COLO829 (cell line): ENCODE results near the gene NCCRP1.

Experiments used
- DNase-seq: peaks from one replicate; pipeline ENCODE4 v3.0.0; 2012; ENCODE audit warnings: low spot score

The NCCRP1 gene

GRCh38 chr19:39180749-39181148, 16.0 kb upstream of the NCCRP1 start:
- no peak for DNase-seq

- DNase-seq: no peak
Observed at GRCh38 chr19:39181500-39182173, 15.1 kb upstream of the NCCRP1 start.

GRCh38 chr19:39182174-39182505, 14.6 kb upstream of the NCCRP1 start:
- DNase-seq: no peak

GRCh38 chr19:39183104-39183503, 13.7 kb upstream of the NCCRP1 start:
- no peak for DNase-seq

- no peak for DNase-seq
Observed at GRCh38 chr19:39186391-39186790, 10.4 kb upstream of the NCCRP1 start.

GRCh38 chr19:39187552-39187943, 9.2 kb upstream of the NCCRP1 start:
- DNase-seq: no peak

- no peak for DNase-seq
Observed at GRCh38 chr19:39188960-39189359, 7.8 kb upstream of the NCCRP1 start.

- DNase-seq: no peak
Observed at GRCh38 chr19:39190768-39191167, 6.0 kb upstream of the NCCRP1 start.

GRCh38 chr19:39192846-39193245, 3.9 kb upstream of the NCCRP1 start:
- no peak for DNase-seq

GRCh38 chr19:39193803-39194202, 3.0 kb upstream of the NCCRP1 start:
- DNase-seq: no peak

GRCh38 chr19:39194832-39195542, 1.8 kb upstream of the NCCRP1 start:
- no peak for DNase-seq

GRCh38 chr19:39195755-39196154, 1.0 kb upstream of the NCCRP1 start:
- DNase-seq: no peak

- no peak for DNase-seq
Observed at GRCh38 chr19:39196320-39196719, 444 bp upstream of the NCCRP1 start.

- DNase-seq: no peak
Observed at GRCh38 chr19:39197808-39198207, 1.0 kb downstream of the NCCRP1 start.

- DNase-seq: peak; percentile 65
Observed at GRCh38 chr19:39199025-39199424, 2.3 kb downstream of the NCCRP1 start.

- no peak for DNase-seq
Observed at GRCh38 chr19:39200066-39200802, 3.5 kb downstream of the NCCRP1 start.

GRCh38 chr19:39200803-39201115, 4.0 kb downstream of the NCCRP1 start:
- no peak for DNase-seq

- DNase-seq: no peak
Observed at GRCh38 chr19:39202998-39203355, 6.2 kb downstream of the NCCRP1 start.

GRCh38 chr19:39203372-39204341, 6.9 kb downstream of the NCCRP1 start, which contains the start of gene SYCN:
SYCN (minus strand) TSS chr19:39204263; CDS start chr19:39204254, 9 bp downstream.
- no peak for DNase-seq

- no peak for DNase-seq
Observed at GRCh38 chr19:39205449-39205764, 8.6 kb downstream of the NCCRP1 start.

GRCh38 chr19:39206122-39206521, 9.4 kb downstream of the NCCRP1 start:
- no peak for DNase-seq

GRCh38 chr19:39207293-39207836, 10.6 kb downstream of the NCCRP1 start:
- no peak for DNase-seq
